Fibroblast of lung (primary cell): ENCODE measurements around the gene CLDN19. TPM values are rescaled to one million over a fixed set of nuclear protein-coding genes. Genes with fewer than 3 reads are reported as not detected.

Experiments used
- DNase-seq, 2 donors: peaks; one replicate each; pipeline versions ENCODE4 v3.0.0 to v3.0.0-alpha.2; 2010; ENCODE audit warnings: low read depth in 2 of 2
- H2AFZ ChIP-seq: 2 replicates; pipeline ENCODE4 v1.5.1; 2012; ENCODE audit warnings: low read length, control low read depth, inconsistent platforms
- H3K27ac ChIP-seq: 2 replicates; pipeline ENCODE4 v1.5.1; 2011; ENCODE audit warnings: low read length, control low read depth; ENCODE audit not compliant: insufficient read depth
- H3K27me3 ChIP-seq: 2 replicates; pipeline ENCODE4 v1.5.1; 2011; ENCODE audit warnings: mild to moderate bottlenecking, low read length; ENCODE audit not compliant: control insufficient read depth, insufficient read depth
- H3K36me3 ChIP-seq: 2 replicates; pipeline ENCODE4 v1.5.1; 2011; ENCODE audit warnings: low read length; ENCODE audit not compliant: control insufficient read depth, insufficient read depth
- H3K4me1 ChIP-seq: 2 replicates; pipeline ENCODE4 v1.5.1; 2011; ENCODE audit warnings: low read length; ENCODE audit not compliant: control insufficient read depth, insufficient read depth; ENCODE audit errors: extremely low read depth
- H3K4me2 ChIP-seq: 2 replicates; pipeline ENCODE4 v1.5.1; 2011; ENCODE audit warnings: low read length, control low read depth; ENCODE audit not compliant: insufficient read depth; ENCODE audit errors: extremely low read depth
- H3K4me3 ChIP-seq, 4 experiments: fragments of 200-600 bp in 1 of 4; sonication (generic) in 1 of 4; replicated peaks in 1 of 4; 2 replicates each; pipeline ENCODE4 v1.5.1; 2011 to 2016; ENCODE audit warnings: low read length in 4 of 4, low read depth in 3 of 4, mild to moderate bottlenecking in 3 of 4, control low read depth in 2 of 4, inconsistent platforms in 1 of 4, mixed read lengths in 1 of 4; ENCODE audit not compliant: insufficient read depth in 1 of 4; ENCODE audit errors: control extremely low read depth in 1 of 4
- H3K79me2 ChIP-seq: 2 replicates; pipeline ENCODE4 v1.5.1; 2012; ENCODE audit warnings: mild to moderate bottlenecking, low read length, inconsistent platforms; ENCODE audit not compliant: control insufficient read depth, insufficient read depth
- H3K9ac ChIP-seq: 2 replicates; pipeline ENCODE4 v1.5.1; 2011; ENCODE audit warnings: mild to moderate bottlenecking, low read length, control low read depth; ENCODE audit not compliant: insufficient read depth
- H3K9me3 ChIP-seq: 2 replicates; pipeline ENCODE4 v1.5.1; 2012; ENCODE audit warnings: low read depth, low read length; ENCODE audit not compliant: control insufficient read depth, insufficient read depth
- H4K20me1 ChIP-seq: 2 replicates; pipeline ENCODE4 v1.5.1; 2011; ENCODE audit warnings: low read length; ENCODE audit not compliant: control insufficient read depth, insufficient read depth; ENCODE audit errors: extremely low read depth
- EZH2 ChIP-seq: IDR thresholded peaks from 2 replicates; pipeline ENCODE4 v1.5.1; 2012; ENCODE audit warnings: low read length, control low read depth, mild to moderate bottlenecking; ENCODE audit errors: missing control alignments
- polyA plus RNA-seq, 2 donors: library from polyadenylated mRNA; depleted of rRNA in 1 of 2; stranded (reverse) in 1 of 2; unstranded in 1 of 2; fragments of >200 nt; gene quantifications; 2 replicates each; pipeline ENCODE4 v1.2.1, GENCODE V29; 2011 to 2012; ENCODE audit warnings: missing spikeins in 1 of 2
- total RNA-seq: library from RNA; depleted of rRNA; stranded (reverse); fragments of >200 nt; gene quantifications from 2 replicates; pipeline ENCODE4 v1.2.1, GENCODE V29; 2014
- TF ChIP-seq, protein P1 (sequence below), 2 donors: IDR thresholded peaks in 1 of 2; conservative IDR thresholded peaks in 1 of 2; 1 replicate in 1 of 2; 2 replicates in 1 of 2; pipeline ENCODE4 v1.5.1; 2011 to 2012; ENCODE audit warnings: low read length in 2 of 2, control low read depth in 1 of 2, inconsistent platforms in 1 of 2, low read depth in 1 of 2, mild to moderate bottlenecking in 1 of 2

Gene CLDN19
- total and polyA plus RNA-seq, 2 donors (not counting 1 experiment from before 2014, with no cell fraction given), result not detected

DNA sequence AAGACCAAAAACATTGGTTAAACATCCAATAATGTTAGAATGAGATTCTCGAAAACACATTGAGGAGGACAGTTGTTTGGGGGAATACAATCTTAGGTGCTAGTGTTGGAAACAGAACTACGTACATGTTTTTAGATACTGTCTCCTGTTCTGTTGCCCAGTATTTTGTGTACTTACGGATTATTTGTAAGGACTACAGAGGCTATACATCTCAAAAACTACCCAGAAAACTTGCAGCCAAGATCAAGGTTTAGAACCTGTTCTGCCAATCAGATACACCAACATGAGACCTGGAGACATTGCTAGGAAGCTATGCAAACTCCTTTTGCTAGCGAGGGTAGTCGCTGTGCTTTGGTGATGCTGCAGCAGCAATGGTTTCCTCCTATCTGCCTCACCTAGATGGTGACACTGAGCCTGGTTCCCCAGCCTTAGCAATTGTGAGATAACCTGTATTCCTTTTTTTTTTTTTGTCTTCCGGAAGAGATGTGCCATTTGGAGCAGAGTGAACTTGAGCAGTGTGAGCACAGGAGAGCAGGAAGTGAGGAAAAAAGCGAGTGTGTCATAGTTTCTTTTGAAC lies 36.1 kb downstream of the CLDN19 start:
- no peak overlapping the region for H3K27ac ChIP-seq
- H3K9ac ChIP-seq, result no peak overlapping the region
- H4K20me1 ChIP-seq, result no peaks in the 10 kb centered on the region
- no peak overlapping the region for H3K4me2 ChIP-seq
- DNase-seq, result no peak
- H3K9me3 ChIP-seq, result no peaks in the 10 kb centered on the region
- no peaks in the 10 kb centered on the region for H3K27me3 ChIP-seq
- no peak overlapping the region for H2AFZ ChIP-seq
- TF ChIP-seq, protein P1, sequence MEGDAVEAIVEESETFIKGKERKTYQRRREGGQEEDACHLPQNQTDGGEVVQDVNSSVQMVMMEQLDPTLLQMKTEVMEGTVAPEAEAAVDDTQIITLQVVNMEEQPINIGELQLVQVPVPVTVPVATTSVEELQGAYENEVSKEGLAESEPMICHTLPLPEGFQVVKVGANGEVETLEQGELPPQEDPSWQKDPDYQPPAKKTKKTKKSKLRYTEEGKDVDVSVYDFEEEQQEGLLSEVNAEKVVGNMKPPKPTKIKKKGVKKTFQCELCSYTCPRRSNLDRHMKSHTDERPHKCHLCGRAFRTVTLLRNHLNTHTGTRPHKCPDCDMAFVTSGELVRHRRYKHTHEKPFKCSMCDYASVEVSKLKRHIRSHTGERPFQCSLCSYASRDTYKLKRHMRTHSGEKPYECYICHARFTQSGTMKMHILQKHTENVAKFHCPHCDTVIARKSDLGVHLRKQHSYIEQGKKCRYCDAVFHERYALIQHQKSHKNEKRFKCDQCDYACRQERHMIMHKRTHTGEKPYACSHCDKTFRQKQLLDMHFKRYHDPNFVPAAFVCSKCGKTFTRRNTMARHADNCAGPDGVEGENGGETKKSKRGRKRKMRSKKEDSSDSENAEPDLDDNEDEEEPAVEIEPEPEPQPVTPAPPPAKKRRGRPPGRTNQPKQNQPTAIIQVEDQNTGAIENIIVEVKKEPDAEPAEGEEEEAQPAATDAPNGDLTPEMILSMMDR (conservative IDR thresholded peaks at IDR 0.05 in 1 of 2, IDR thresholded peaks at IDR 0.05 in 1 of 2; ENCODE audit: low read depth in 1 of 2, low read length in 2 of 2), result no peak
- TF ChIP-seq EZH2, result no peak
- peaks cover 16% of the 10 kb centered on the region for H3K36me3 ChIP-seq
- H3K4me3 ChIP-seq, result no peak overlapping the region
- H3K4me1 ChIP-seq, result no peaks in the 10 kb centered on the region
- peaks cover 9% of the 10 kb centered on the region for H3K79me2 ChIP-seq

DNA sequence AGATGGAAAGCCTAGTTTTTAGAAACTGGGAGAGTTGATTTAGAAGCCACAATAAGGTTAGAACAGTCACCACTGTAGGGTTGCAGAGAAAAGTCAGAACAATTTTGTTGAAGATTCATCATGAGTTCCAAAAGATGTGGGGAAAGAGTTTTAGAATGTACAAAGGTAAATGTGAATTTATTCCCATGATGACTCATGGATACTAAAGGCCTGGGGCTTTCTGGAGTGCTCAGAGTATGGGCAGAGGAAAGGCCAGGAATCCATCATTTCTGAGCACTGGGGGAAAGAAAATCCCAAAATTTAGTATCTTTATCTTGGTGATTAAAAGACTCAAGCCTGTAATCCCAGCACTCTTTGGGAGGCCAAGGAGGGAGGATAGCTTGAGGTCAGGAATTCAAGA lies 40.0 kb downstream of the CLDN19 start:
- peaks cover 34% of the 10 kb centered on the region for H3K79me2 ChIP-seq
- H3K9me3 ChIP-seq, result no peaks in the 10 kb centered on the region
- H3K27me3 ChIP-seq, result no peaks in the 10 kb centered on the region
- no peak overlapping the region for H3K4me3 ChIP-seq
- TF ChIP-seq EZH2, result no peak
- TF ChIP-seq, protein P1 (conservative IDR thresholded peaks at IDR 0.05 in 1 of 2, IDR thresholded peaks at IDR 0.05 in 1 of 2; ENCODE audit: low read depth in 1 of 2, low read length in 2 of 2), result no peak
- H3K27ac ChIP-seq, result no peak overlapping the region
- H3K9ac ChIP-seq, result no peak overlapping the region
- no peak for DNase-seq
- no peaks in the 10 kb centered on the region for H4K20me1 ChIP-seq
- peaks cover 23% of the 10 kb centered on the region for H3K36me3 ChIP-seq
- H3K4me1 ChIP-seq, result no peaks in the 10 kb centered on the region
- H2AFZ ChIP-seq, result no peak overlapping the region
- H3K4me2 ChIP-seq, result no peak overlapping the region

DNA sequence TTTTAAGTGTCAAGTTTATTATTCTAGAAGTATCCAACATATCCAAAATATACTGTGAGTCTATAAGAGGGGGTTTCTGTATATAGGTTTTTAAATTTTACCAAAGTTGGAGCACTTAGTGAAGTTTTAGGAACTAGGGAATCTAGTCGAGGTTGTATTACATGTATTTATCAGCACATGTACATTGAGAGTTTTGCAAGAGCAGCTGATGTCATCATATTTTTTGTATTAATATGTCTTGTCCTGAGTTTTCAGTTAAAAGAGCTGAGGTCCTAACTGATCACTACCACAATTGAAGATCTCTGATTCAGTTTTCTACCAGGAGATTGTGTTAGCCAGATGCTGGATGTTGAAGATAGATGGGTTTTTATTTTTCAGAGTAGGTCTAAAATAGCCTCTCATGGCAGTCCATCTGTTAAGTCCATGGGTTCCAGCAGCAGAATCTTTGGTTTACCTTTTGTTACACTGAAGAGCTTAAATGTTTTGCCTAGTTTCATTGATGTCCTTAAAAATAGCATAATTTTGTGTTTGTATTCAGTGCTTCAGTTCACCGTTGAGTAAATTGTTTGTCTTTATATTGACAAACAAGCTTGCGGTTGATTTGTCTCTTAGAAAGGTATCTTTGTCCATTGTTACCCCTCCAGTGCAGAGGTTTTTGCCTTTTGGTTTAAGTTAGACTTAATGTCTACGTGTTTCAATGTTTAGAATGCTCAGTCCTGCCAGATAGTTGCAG lies 41.8 kb downstream of the CLDN19 start:
- no peak overlapping the region for H3K27ac ChIP-seq
- peaks cover 20% of the 10 kb centered on the region for H3K36me3 ChIP-seq
- no peak for DNase-seq
- no peak overlapping the region for H3K4me3 ChIP-seq
- no peaks in the 10 kb centered on the region for H3K9me3 ChIP-seq
- no peak overlapping the region for H3K9ac ChIP-seq
- H3K4me1 ChIP-seq, result no peaks in the 10 kb centered on the region
- no peaks in the 10 kb centered on the region for H4K20me1 ChIP-seq
- H2AFZ ChIP-seq, result no peak overlapping the region
- no peaks in the 10 kb centered on the region for H3K27me3 ChIP-seq
- peaks cover 49% of the 10 kb centered on the region for H3K79me2 ChIP-seq
- TF ChIP-seq, protein P1 (conservative IDR thresholded peaks at IDR 0.05 in 1 of 2, IDR thresholded peaks at IDR 0.05 in 1 of 2; ENCODE audit: low read depth in 1 of 2, low read length in 2 of 2), result no peak
- TF ChIP-seq EZH2, result no peak
- H3K4me2 ChIP-seq, result no peak overlapping the region
